ENCODE data around the gene FRMPD1. TPM values are rescaled to one million over a fixed set of nuclear protein-coding genes. Genes with fewer than 3 reads are reported as not detected.
A peak's percentile ranks its signal among the peaks of the same experiment; 100 is the strongest.

The FRMPD1 gene
- total and polyA plus RNA-seq, 10 of the 15 experiments (the other 5 are each of a cell fraction or from before 2014, with no cell fraction given) = 0.01 to 0.08 (median 0.05) TPM; not detected in 6

DNA sequence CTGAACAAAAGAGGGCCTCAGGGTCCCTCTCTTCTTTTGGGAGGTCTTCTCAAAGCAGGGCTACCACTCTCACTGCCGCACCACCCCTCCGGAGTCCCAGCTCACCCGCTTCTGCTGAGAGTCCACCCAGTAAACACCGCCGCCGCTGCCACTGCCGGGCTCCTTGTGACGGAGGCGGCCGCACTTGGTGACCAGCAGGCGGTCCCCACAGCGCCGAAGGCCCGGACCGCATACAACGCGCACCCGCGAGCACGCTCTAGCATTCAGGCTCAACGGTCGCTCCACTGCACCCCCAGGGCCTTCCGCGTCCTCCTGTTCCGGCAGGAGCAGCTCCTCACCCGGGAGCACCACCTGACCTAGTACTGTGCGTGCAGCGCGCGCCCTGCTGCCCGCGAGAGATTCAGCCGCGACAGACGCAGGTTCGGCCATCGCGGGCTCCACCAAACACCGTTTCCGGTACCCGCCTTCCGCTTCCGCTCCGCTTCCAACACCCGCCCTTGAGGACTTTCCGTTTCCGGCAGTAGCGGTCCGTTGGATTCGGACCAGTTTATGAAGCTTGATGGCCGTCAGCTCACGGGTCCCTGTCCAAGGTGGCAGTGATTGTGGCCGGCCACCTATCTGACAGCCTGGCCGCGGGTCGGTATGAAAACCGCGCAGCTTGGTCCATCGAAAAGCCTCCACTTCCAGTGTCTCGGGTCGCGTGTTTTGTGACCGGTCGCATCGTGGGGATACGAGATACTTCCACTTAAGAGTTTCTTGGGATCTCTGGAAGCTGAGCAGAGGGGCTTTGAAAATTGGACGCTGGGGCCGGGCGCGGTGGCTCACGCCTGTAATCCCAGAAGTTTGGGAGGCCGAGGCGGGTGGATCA, 134.1 kb downstream of the FRMPD1 start, which contains the start of gene EXOSC3 (continued):
- peak; percentile 85 for TF ChIP-seq E2F8 (IDR thresholded peaks at IDR 0.05; ENCODE audit: low read depth, partially characterized antibody)
- peak; percentile 95 for TF ChIP-seq YY1 (IDR thresholded peaks at IDR 0.05; ENCODE audit: low read depth, low read length)
- TF ChIP-seq CBFB (IDR thresholded peaks at IDR 0.05; ENCODE audit: low read depth) = peak; percentile 78
- TF ChIP-seq RCOR1 (conservative IDR thresholded peaks at IDR 0.05; ENCODE audit: low read depth, low read length) = 0 out of 2 replicates have a peak, but pooled peaks have one; percentile 82
- TF ChIP-seq NFIC (IDR thresholded peaks at IDR 0.05; ENCODE audit: low read depth, low read length) = no peak
- TF ChIP-seq FOXK2 (IDR thresholded peaks at IDR 0.05) = no peak
- peak; percentile 81; the same call in 1 of the 2 replicates for TF ChIP-seq NFXL1 (IDR thresholded peaks at IDR 0.05; ENCODE audit: borderline replicate concordance)
- TF ChIP-seq, protein P1, sequence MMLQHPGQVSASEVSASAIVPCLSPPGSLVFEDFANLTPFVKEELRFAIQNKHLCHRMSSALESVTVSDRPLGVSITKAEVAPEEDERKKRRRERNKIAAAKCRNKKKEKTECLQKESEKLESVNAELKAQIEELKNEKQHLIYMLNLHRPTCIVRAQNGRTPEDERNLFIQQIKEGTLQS (IDR thresholded peaks at IDR 0.05; ENCODE audit: borderline replicate concordance, extremely low read depth, low read depth, low read length) = no peak
- TF ChIP-seq TARDBP (IDR thresholded peaks at IDR 0.05; ENCODE audit: borderline replicate concordance) = 0 out of 2 replicates have a peak, but pooled peaks have one; percentile 52
- no peak for TF ChIP-seq CHD4 (IDR thresholded peaks at IDR 0.05)
- TF ChIP-seq BMI1 (IDR thresholded peaks at IDR 0.05; ENCODE audit: borderline replicate concordance) = no peak
- TF ChIP-seq NR2F1 (conservative IDR thresholded peaks at IDR 0.05) = peak; percentile 47; the same call in 1 of the 2 replicates
- TF ChIP-seq IKZF1 (conservative IDR thresholded peaks at IDR 0.05) = peak; percentile 90
- no peak for TF ChIP-seq ZNF24 (IDR thresholded peaks at IDR 0.05)
- no peak; the same call in 1 of the 2 replicates for TF ChIP-seq TCF12 (IDR thresholded peaks at IDR 0.05; ENCODE audit: low read depth, low read length)
- peak; percentile 89 for TF ChIP-seq HDGF (IDR thresholded peaks at IDR 0.05)
- TF ChIP-seq PAX8 (IDR thresholded peaks at IDR 0.05) = no peak
- TF ChIP-seq, protein P2, sequence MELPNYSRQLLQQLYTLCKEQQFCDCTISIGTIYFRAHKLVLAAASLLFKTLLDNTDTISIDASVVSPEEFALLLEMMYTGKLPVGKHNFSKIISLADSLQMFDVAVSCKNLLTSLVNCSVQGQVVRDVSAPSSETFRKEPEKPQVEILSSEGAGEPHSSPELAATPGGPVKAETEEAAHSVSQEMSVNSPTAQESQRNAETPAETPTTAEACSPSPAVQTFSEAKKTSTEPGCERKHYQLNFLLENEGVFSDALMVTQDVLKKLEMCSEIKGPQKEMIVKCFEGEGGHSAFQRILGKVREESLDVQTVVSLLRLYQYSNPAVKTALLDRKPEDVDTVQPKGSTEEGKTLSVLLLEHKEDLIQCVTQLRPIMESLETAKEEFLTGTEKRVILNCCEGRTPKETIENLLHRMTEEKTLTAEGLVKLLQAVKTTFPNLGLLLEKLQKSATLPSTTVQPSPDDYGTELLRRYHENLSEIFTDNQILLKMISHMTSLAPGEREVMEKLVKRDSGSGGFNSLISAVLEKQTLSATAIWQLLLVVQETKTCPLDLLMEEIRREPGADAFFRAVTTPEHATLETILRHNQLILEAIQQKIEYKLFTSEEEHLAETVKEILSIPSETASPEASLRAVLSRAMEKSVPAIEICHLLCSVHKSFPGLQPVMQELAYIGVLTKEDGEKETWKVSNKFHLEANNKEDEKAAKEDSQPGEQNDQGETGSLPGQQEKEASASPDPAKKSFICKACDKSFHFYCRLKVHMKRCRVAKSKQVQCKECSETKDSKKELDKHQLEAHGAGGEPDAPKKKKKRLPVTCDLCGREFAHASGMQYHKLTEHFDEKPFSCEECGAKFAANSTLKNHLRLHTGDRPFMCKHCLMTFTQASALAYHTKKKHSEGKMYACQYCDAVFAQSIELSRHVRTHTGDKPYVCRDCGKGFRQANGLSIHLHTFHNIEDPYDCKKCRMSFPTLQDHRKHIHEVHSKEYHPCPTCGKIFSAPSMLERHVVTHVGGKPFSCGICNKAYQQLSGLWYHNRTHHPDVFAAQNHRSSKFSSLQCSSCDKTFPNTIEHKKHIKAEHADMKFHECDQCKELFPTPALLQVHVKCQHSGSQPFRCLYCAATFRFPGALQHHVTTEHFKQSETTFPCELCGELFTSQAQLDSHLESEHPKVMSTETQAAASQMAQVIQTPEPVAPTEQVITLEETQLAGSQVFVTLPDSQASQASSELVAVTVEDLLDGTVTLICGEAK (IDR thresholded peaks at IDR 0.05; ENCODE audit: borderline replicate concordance) = peak; percentile 97

Measured in GM12878 (cell line).